OCI-LY1 (cell line): ENCODE measurements around the gene TMEM260.

Source experiments
- EZH2 ChIP-seq: fragments of 200-600 bp; sonication (generic), shearing (Covaris generic); IDR thresholded peaks from 2 replicates; pipeline ENCODE4 v1.8.0; 2017; ENCODE audit warnings: borderline replicate concordance, mixed run types, mild to moderate bottlenecking, antibody characterized with exemption, low read length, moderate library complexity, mixed read lengths
- TF ChIP-seq, protein P1 (sequence below): fragments of 200-600 bp; sonication (generic), shearing (Covaris generic); IDR thresholded peaks from 2 replicates; pipeline ENCODE4 v1.5.1; 2017; ENCODE audit warnings: mild to moderate bottlenecking, antibody characterized with exemption, low read length, moderate library complexity, mixed read lengths

- TF ChIP-seq, protein P1, sequence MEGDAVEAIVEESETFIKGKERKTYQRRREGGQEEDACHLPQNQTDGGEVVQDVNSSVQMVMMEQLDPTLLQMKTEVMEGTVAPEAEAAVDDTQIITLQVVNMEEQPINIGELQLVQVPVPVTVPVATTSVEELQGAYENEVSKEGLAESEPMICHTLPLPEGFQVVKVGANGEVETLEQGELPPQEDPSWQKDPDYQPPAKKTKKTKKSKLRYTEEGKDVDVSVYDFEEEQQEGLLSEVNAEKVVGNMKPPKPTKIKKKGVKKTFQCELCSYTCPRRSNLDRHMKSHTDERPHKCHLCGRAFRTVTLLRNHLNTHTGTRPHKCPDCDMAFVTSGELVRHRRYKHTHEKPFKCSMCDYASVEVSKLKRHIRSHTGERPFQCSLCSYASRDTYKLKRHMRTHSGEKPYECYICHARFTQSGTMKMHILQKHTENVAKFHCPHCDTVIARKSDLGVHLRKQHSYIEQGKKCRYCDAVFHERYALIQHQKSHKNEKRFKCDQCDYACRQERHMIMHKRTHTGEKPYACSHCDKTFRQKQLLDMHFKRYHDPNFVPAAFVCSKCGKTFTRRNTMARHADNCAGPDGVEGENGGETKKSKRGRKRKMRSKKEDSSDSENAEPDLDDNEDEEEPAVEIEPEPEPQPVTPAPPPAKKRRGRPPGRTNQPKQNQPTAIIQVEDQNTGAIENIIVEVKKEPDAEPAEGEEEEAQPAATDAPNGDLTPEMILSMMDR = no peak
- TF ChIP-seq EZH2 = no peak
Measured at GRCh38 chr14:56617084-56617483, 37.5 kb downstream of the TMEM260 start.
